ENCODE measurements around the gene CLEC2D. TPM values are rescaled to one million over a fixed set of nuclear protein-coding genes. Genes with fewer than 3 reads are reported as not detected.

CLEC2D gene
- total RNA-seq, 2 donors from 2014 or later, result 3.3 to 6.8 TPM

DNA sequence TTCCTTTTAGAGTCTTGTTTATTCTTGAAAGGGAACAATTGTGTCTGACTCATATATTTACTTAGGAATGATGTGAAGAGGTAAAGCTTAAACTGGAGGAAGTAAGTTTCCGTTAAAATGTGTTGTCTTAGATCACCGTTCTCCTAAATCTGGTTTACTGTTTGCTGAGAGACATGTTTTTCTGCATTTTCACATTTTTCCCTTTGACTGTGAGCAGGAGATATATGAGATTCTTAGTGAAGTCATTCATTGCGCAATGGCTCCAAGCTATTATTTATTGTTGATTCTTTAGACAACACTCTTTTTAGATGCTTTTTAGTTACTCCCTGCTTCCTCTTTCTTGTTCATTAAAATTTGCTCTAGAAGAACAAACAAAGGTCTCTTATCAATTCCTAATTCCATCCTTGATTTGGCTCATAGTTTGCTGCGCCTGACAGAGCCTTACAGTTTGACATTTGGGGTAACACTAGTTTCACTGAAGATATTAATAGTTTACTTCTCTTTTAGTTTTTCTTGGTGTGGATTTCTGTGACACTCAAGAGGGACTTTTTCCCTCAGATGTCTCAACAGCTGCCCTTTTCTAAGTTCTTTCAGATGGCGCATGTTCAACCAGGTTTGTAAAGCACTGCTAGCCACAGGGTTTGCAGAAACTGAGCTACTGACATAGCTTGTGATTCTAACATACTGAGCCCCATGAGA lies 52.0 kb downstream of the CLEC2D start:
- Histone ChIP-seq H3K27me3 (no peaks in the 10 kb centered on the region), H3K9me3 (no peaks in the 10 kb centered on the region), H3K4me1 (no peaks in the 10 kb centered on the region), H3K4me3 (no peak overlapping the region), H3K9ac (ENCODE audit: low read depth in 2 of 2, low read length in 2 of 2) (no peak overlapping the region), H3K36me3 (no peaks in the 10 kb centered on the region), H3K27ac (no peak overlapping the region)
- no peak for DNase-seq
- intact Hi-C loops (cut with DNase I), result no loop called here
- TF ChIP-seq, protein P1, sequence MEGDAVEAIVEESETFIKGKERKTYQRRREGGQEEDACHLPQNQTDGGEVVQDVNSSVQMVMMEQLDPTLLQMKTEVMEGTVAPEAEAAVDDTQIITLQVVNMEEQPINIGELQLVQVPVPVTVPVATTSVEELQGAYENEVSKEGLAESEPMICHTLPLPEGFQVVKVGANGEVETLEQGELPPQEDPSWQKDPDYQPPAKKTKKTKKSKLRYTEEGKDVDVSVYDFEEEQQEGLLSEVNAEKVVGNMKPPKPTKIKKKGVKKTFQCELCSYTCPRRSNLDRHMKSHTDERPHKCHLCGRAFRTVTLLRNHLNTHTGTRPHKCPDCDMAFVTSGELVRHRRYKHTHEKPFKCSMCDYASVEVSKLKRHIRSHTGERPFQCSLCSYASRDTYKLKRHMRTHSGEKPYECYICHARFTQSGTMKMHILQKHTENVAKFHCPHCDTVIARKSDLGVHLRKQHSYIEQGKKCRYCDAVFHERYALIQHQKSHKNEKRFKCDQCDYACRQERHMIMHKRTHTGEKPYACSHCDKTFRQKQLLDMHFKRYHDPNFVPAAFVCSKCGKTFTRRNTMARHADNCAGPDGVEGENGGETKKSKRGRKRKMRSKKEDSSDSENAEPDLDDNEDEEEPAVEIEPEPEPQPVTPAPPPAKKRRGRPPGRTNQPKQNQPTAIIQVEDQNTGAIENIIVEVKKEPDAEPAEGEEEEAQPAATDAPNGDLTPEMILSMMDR (IDR thresholded peaks at IDR 0.05), result no peak

DNA sequence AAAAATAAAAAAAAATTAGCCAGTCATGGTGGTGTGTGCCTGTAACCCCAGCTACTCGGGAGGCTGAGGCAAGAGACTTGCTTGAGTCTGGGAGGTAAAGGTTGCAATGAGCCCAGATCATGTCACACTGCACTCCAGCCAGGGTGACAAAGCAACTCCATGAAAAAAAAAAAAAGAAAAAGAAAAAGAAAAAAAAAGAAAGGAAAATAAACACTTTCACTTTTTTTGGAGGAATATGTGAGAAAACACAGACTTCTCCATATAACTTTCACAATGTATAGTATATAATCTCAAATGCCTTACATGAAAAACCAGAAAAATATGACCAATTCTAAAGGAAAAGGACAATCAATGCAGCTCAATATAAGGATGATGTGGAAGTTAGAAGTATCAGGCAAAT lies 54.5 kb downstream of the CLEC2D start:
- no peak overlapping the region for H3K9ac ChIP-seq (ENCODE audit: low read depth in 2 of 2, low read length in 2 of 2)
- TF ChIP-seq, protein P1 (IDR thresholded peaks at IDR 0.05), result no peak
- H3K27ac ChIP-seq, result no peak overlapping the region
- intact Hi-C loops (cut with DNase I), result no loop called here
- no peak overlapping the region for H3K4me3 ChIP-seq
- H3K9me3 ChIP-seq, result no peaks in the 10 kb centered on the region
- H3K27me3 ChIP-seq, result no peaks in the 10 kb centered on the region
- no peaks in the 10 kb centered on the region for H3K4me1 ChIP-seq
- H3K36me3 ChIP-seq, result no peaks in the 10 kb centered on the region
- no peak for DNase-seq

DNA sequence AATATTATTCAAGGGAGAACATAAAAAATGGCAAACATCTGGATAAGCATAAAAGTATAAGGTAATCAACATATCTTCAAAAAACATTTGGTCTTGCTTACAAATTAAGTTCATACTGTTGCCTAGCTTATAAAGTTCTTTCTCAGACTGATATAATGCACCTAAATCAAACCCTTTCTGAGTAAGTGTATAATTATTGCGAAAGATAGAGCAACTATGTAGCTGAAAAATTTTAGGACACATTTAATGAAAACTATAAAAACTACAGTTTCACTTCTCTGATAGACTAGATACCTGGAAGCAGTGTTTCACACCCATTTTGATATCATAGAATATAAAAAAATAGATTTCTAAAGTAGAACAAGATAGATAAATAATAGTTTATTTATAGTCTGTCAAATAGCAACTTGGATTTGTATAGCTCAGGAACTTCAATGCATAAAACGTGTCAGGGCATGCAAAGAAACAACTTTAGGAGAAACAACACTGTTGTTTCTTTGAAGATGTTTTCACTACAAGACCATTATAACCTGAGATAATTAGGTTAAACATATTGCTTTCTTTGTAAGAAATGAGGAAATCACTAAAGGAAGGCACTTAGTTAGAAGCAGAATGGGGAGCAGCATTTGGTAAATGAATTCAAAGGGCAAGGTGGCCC lies 55.8 kb downstream of the CLEC2D start:
- Histone ChIP-seq H3K27ac (no peak overlapping the region), H3K4me1 (no peaks in the 10 kb centered on the region), H3K4me3 (no peak overlapping the region), H3K27me3 (no peaks in the 10 kb centered on the region), H3K36me3 (no peaks in the 10 kb centered on the region), H3K9me3 (no peaks in the 10 kb centered on the region), H3K9ac (ENCODE audit: low read depth in 2 of 2, low read length in 2 of 2) (no peak overlapping the region)
- TF ChIP-seq, protein P1 (IDR thresholded peaks at IDR 0.05), result no peak
- intact Hi-C loops (cut with DNase I), result no loop called here
- no peak for DNase-seq

DNA sequence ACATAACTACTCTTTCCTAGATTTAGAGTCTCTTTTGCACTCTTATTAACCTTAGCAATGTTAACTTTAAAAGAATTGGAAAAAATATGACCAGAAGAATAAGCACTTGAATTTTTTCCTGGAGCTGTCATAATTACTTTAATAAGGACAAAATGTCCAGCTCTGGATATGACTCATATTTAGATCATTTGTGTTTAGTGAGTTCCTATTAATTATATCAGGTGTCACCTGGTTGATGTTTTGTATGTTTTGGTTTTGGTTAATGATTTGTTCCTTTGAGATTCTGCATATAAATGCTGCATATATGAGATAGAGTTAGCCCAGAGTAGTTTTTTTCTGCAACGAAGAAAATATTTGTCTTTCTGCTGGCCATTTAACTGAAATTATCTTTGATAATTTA lies 58.3 kb downstream of the CLEC2D start:
- H3K4me1 ChIP-seq, result no peaks in the 10 kb centered on the region
- TF ChIP-seq, protein P1 (IDR thresholded peaks at IDR 0.05), result no peak
- H3K36me3 ChIP-seq, result no peaks in the 10 kb centered on the region

DNA sequence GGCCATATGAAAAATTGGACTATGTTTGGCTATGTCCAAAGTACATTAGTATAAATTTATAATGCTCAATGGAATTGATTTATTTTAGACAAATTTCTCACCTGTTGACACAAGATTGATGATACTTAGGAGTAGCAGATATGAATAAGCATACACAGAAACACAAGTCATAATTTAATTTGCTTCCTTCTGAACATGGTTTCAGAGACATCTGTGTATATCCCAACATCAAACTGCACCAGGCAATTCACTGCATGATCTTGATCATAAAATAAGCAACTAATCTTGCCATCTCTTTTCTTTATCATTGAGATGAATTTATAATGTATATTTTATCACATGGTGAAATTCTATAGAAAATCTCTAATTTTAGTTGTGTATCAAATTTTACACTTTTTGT lies 59.6 kb downstream of the CLEC2D start:
- Histone ChIP-seq H3K4me3 (no peak overlapping the region), H3K27me3 (no peaks in the 10 kb centered on the region), H3K9me3 (no peaks in the 10 kb centered on the region), H3K9ac (ENCODE audit: low read depth in 2 of 2, low read length in 2 of 2) (no peak overlapping the region), H3K4me1 (no peaks in the 10 kb centered on the region), H3K36me3 (no peaks in the 10 kb centered on the region), H3K27ac (no peak overlapping the region)
- intact Hi-C loops (cut with DNase I), result no loop called here
- no peak for DNase-seq
- TF ChIP-seq, protein P1 (IDR thresholded peaks at IDR 0.05), result no peak

More for the DNA sequence above, 58.3 kb downstream of the CLEC2D start:
- Histone ChIP-seq H3K27me3 (no peaks in the 10 kb centered on the region), H3K9me3 (no peaks in the 10 kb centered on the region), H3K27ac (no peak overlapping the region), H3K4me3 (no peak overlapping the region), H3K9ac (ENCODE audit: low read depth in 2 of 2, low read length in 2 of 2) (no peak overlapping the region)
- no peak for DNase-seq
- intact Hi-C loops (cut with DNase I), result no loop called here
